ENCODE measurements around the gene FBXO5.
"Not testable (repeated sequence)": the region's sequence is repeated elsewhere in the genome, so short reads cannot be mapped to it uniquely, and the experiment has no call there.

FBXO5 gene

GRCh38 chr6:152982904-152983636 lies at the start of gene FBXO5:
Gene FBXO5, minus strand, starts transcription at chr6:152983041. Its CDS starts 82 bp downstream, at chr6:152982959.
- peak; percentile 99 for DNase-seq

- DNase-seq: peak; percentile 78
Observed at GRCh38 chr6:153032255-153032882, 49.5 kb upstream of the FBXO5 start.

- no peak for DNase-seq
Observed at GRCh38 chr6:153031335-153031955, 48.6 kb upstream of the FBXO5 start.

- DNase-seq: no peak
Observed at GRCh38 chr6:153028963-153029362, 46.1 kb upstream of the FBXO5 start.

- DNase-seq: no peak
Observed at GRCh38 chr6:153028286-153028685, 45.4 kb upstream of the FBXO5 start.

- peak; percentile 39 for DNase-seq
Observed at GRCh38 chr6:153027480-153027879, 44.6 kb upstream of the FBXO5 start.

- DNase-seq: no peak
Observed at GRCh38 chr6:153024709-153025017, 41.8 kb upstream of the FBXO5 start.

GRCh38 chr6:153023977-153024708 lies 41.3 kb upstream of the FBXO5 start:
- DNase-seq: peak; percentile 89

GRCh38 chr6:153018355-153018754 lies 35.5 kb upstream of the FBXO5 start:
- DNase-seq: no peak

GRCh38 chr6:153016846-153017245 lies 34.0 kb upstream of the FBXO5 start:
- DNase-seq: no peak

GRCh38 chr6:153015094-153015640 lies 32.3 kb upstream of the FBXO5 start:
- no peak for DNase-seq

- DNase-seq: no peak
Observed at GRCh38 chr6:153013438-153013837, 30.6 kb upstream of the FBXO5 start.

GRCh38 chr6:153012856-153013255 lies 30.0 kb upstream of the FBXO5 start:
- no peak for DNase-seq

- DNase-seq: no peak
Observed at GRCh38 chr6:153003366-153003690, 20.5 kb upstream of the FBXO5 start.

GRCh38 chr6:153002613-153003365 lies 19.9 kb upstream of the FBXO5 start, which contains the start of gene MTRF1L:
Gene MTRF1L, minus strand, starts transcription at chr6:153002709. Its CDS starts 24 bp downstream, at chr6:153002685.
- peak; percentile 99 for DNase-seq

- peak; percentile 63 for DNase-seq
Observed at GRCh38 chr6:153001767-153002612, 19.1 kb upstream of the FBXO5 start.

- DNase-seq: not testable (repeated sequence)
Observed at GRCh38 chr6:153000790-153001189, 17.9 kb upstream of the FBXO5 start.

GRCh38 chr6:153000243-153000642 lies 17.4 kb upstream of the FBXO5 start:
- peak; percentile 33 for DNase-seq

- not testable (repeated sequence) for DNase-seq
Observed at GRCh38 chr6:152999538-152999937, 16.7 kb upstream of the FBXO5 start.

- DNase-seq: no peak
Observed at GRCh38 chr6:152993847-152994246, 11.0 kb upstream of the FBXO5 start.

- DNase-seq: peak; percentile 49
Observed at GRCh38 chr6:152993431-152993830, 10.6 kb upstream of the FBXO5 start.

GRCh38 chr6:152986978-152987377 lies 4.1 kb upstream of the FBXO5 start:
- DNase-seq: no peak
